H9 (cell line): ENCODE measurements around the gene ZBTB44. TPM values are rescaled to one million over a fixed set of nuclear protein-coding genes. Genes with fewer than 3 reads are reported as not detected.

Source experiments
- DNase-seq: peaks from one replicate; pipeline ENCODE4 v3.0.0-alpha.2; 2017
- H2AFZ ChIP-seq: one replicate; pipeline ENCODE4 v1.6.1; 2013; ENCODE audit warnings: mild to moderate bottlenecking, low read length, control low read depth, moderate library complexity
- H2AK5ac ChIP-seq: 2 replicates; pipeline ENCODE4 v1.6.1; 2013; ENCODE audit warnings: low read length, control low read depth, mixed read lengths; ENCODE audit not compliant: insufficient read length
- H2BK120ac ChIP-seq: one replicate; pipeline ENCODE4 v1.6.1; 2013; ENCODE audit warnings: low read depth, mild to moderate bottlenecking, low read length, control low read depth, inconsistent platforms; ENCODE audit not compliant: poor library complexity, severe bottlenecking
- H2BK12ac ChIP-seq: 2 replicates; pipeline ENCODE4 v1.6.1; 2013; ENCODE audit warnings: low read length, control low read depth, mixed read lengths, low read depth; ENCODE audit not compliant: insufficient read length
- H2BK15ac ChIP-seq: 2 replicates; pipeline ENCODE4 v1.6.1; 2013; ENCODE audit warnings: low read depth, low read length, control low read depth
- H2BK20ac ChIP-seq: one replicate; pipeline ENCODE4 v1.6.1; 2013; ENCODE audit warnings: low read depth, mild to moderate bottlenecking, low read length, control low read depth, inconsistent platforms; ENCODE audit not compliant: poor library complexity, severe bottlenecking
- H2BK5ac ChIP-seq: 2 replicates; pipeline ENCODE4 v1.6.1; 2013; ENCODE audit warnings: low read length, control low read depth, mixed read lengths; ENCODE audit not compliant: insufficient read length
- H3K14ac ChIP-seq: 2 replicates; pipeline ENCODE4 v1.6.1; 2013; ENCODE audit warnings: low read length, control low read depth; ENCODE audit not compliant: insufficient read depth
- H3K18ac ChIP-seq: 2 replicates; pipeline ENCODE4 v1.6.1; 2013; ENCODE audit warnings: low read depth, mild to moderate bottlenecking, mixed read lengths, low read length, control low read depth; ENCODE audit not compliant: insufficient read length
- H3K23ac ChIP-seq: 2 replicates; pipeline ENCODE4 v1.6.1; 2013; ENCODE audit warnings: low read length, control low read depth, mixed read lengths, low read depth; ENCODE audit not compliant: insufficient read length
- H3K23me2 ChIP-seq: 2 replicates; pipeline ENCODE4 v1.6.1; 2013; ENCODE audit warnings: low read depth, mild to moderate bottlenecking, mixed read lengths, low read length, control low read depth; ENCODE audit not compliant: insufficient read length, poor library complexity, severe bottlenecking
- H3K27ac ChIP-seq: 2 replicates; pipeline ENCODE4 v1.5.1; 2013; ENCODE audit warnings: low read length, control low read depth, mixed read lengths, low read depth; ENCODE audit not compliant: insufficient read length
- H3K27me3 ChIP-seq: 2 replicates; pipeline ENCODE4 v1.6.1; 2013; ENCODE audit warnings: low read length, control low read depth, inconsistent platforms; ENCODE audit not compliant: insufficient read depth
- H3K4ac ChIP-seq: 2 replicates; pipeline ENCODE4 v1.6.1; 2013; ENCODE audit warnings: low read depth, mild to moderate bottlenecking, control low read depth, inconsistent platforms, low read length, moderate library complexity
- H3K4me1 ChIP-seq: 2 replicates; pipeline ENCODE4 v1.6.1; 2013; ENCODE audit warnings: low read length, control low read depth, inconsistent platforms; ENCODE audit not compliant: insufficient read depth
- H3K4me2 ChIP-seq: 2 replicates; pipeline ENCODE4 v1.6.1; 2013; ENCODE audit warnings: low read length, control low read depth, mixed read lengths; ENCODE audit not compliant: insufficient read length, insufficient read depth
- H3K56ac ChIP-seq: 2 replicates; pipeline ENCODE4 v1.6.1; 2013; ENCODE audit warnings: low read depth, mild to moderate bottlenecking, mixed read lengths, low read length, control low read depth; ENCODE audit not compliant: insufficient read length
- H3K79me1 ChIP-seq: 2 replicates; pipeline ENCODE4 v1.6.1; 2013; ENCODE audit warnings: low read depth, mild to moderate bottlenecking, moderate library complexity, low read length, control low read depth, inconsistent platforms; ENCODE audit not compliant: insufficient read depth, poor library complexity, severe bottlenecking
- H3K79me2 ChIP-seq: 2 replicates; pipeline ENCODE4 v1.6.1; 2013; ENCODE audit warnings: low read length, control low read depth, inconsistent platforms; ENCODE audit not compliant: insufficient read depth
- H3K9ac ChIP-seq: 2 replicates; pipeline ENCODE4 v1.6.1; 2013; ENCODE audit warnings: low read length, control low read depth, mixed read lengths; ENCODE audit not compliant: insufficient read length; ENCODE audit errors: extremely low read depth
- H3K9me3 ChIP-seq: one replicate; pipeline ENCODE4 v1.6.1; 2013; ENCODE audit warnings: low read depth, low read length, inconsistent platforms; ENCODE audit not compliant: control insufficient read depth
- H3T11ph ChIP-seq: one replicate; pipeline ENCODE4 v1.6.1; 2013; ENCODE audit warnings: mild to moderate bottlenecking, low read length, control low read depth, inconsistent platforms
- H4K20me1 ChIP-seq: one replicate; pipeline ENCODE4 v1.6.1; 2013; ENCODE audit not compliant: control insufficient read depth, insufficient read length, insufficient read depth
- H4K5ac ChIP-seq: 2 replicates; pipeline ENCODE4 v1.6.1; 2013; ENCODE audit warnings: low read depth, mild to moderate bottlenecking, mixed read lengths, low read length, control low read depth; ENCODE audit not compliant: insufficient read length
- H4K8ac ChIP-seq: replicated peaks from 2 replicates; pipeline ENCODE4 v1.6.1; 2013; ENCODE audit warnings: low read length, control low read depth, mixed read lengths, low read depth; ENCODE audit not compliant: insufficient read length
- H4K91ac ChIP-seq: 2 replicates; pipeline ENCODE4 v1.6.1; 2013; ENCODE audit warnings: low read depth, mild to moderate bottlenecking, moderate library complexity, mixed read lengths, low read length, control low read depth; ENCODE audit not compliant: insufficient read length
- H3K27ac Mint-ChIP-seq, 3 experiments: 2 replicates in 2 of 3; 3 replicates in 1 of 3; pipeline ENCODE4 v1.8.0; 2020 to 2021; ENCODE audit warnings: mixed read lengths in 3 of 3, mild to moderate bottlenecking in 1 of 3, moderate library complexity in 1 of 3
- H3K27me3 Mint-ChIP-seq: 2 replicates; pipeline ENCODE4 v1.8.0; 2021; ENCODE audit warnings: low read depth, mild to moderate bottlenecking, moderate library complexity, mixed read lengths
- H3K36me3 Mint-ChIP-seq, 3 experiments: 2 replicates in 2 of 3; 3 replicates in 1 of 3; pipeline ENCODE4 v1.8.0; 2020 to 2021; ENCODE audit warnings: low read depth in 3 of 3, mixed read lengths in 3 of 3; ENCODE audit not compliant: insufficient read depth in 1 of 3
- H3K4me1 Mint-ChIP-seq, 2 experiments: 2 replicates each; pipeline ENCODE4 v1.8.0; 2020; ENCODE audit warnings: mixed read lengths in 2 of 2
- H3K4me3 Mint-ChIP-seq, 2 experiments: 2 replicates in 1 of 2; 3 replicates in 1 of 2; pipeline ENCODE4 v1.8.0; 2020 to 2021; ENCODE audit warnings: mild to moderate bottlenecking in 2 of 2, mixed read lengths in 2 of 2, moderate library complexity in 1 of 2
- H3K9me3 Mint-ChIP-seq, 2 experiments: 2 replicates in 1 of 2; 3 replicates in 1 of 2; pipeline ENCODE4 v1.8.0; 2020; ENCODE audit warnings: mild to moderate bottlenecking in 2 of 2, mixed read lengths in 2 of 2, moderate library complexity in 1 of 2
- CTCF ChIP-seq: fragments of 200-600 bp; sonication (generic); conservative IDR thresholded peaks from 3 replicates; pipeline ENCODE4 v1.8.0; 2021; ENCODE audit warnings: antibody characterized with exemption, mild to moderate bottlenecking
- WGBS: extraction: QIAGEN DNeasy Blood & Tissue Kit; methylation state at CpG from one replicate; pipeline ENCODE4 v1.1.7; 2013; ENCODE audit warnings: missing lambda C conversion rate, low lambda C conversion rate, mixed read lengths; ENCODE audit not compliant: insufficient read length; ENCODE audit errors: extremely low coverage; 5-methylcytosine and 5-hydroxymethylcytosine counted together
- total RNA-seq: library from RNA; stranded (reverse); gene quantifications from 2 replicates; pipeline ENCODE4 v1.2.1, GENCODE V29; 2021

Gene ZBTB44
- total RNA-seq, 1 experiment from 2014 or later: 67.7 TPM

- H2BK20ac ChIP-seq: no peak overlapping the region
- no peaks in the 10 kb centered on the region for H3K27me3 Mint-ChIP-seq
- no peak overlapping the region for H2AK5ac ChIP-seq
- H3K4me3 Mint-ChIP-seq: peak overlapping the region; percentile 88 to 96
- H2BK12ac ChIP-seq: no peak overlapping the region
- no peak for DNase-seq
- no CpG with 5 or more reads among the region's 21 CpGs for WGBS
- H3K27ac Mint-ChIP-seq: peak overlapping the region in 2 of 3 experiments; percentile 85 to 96; a peak in 4 of 7 replicates
- H3K23ac ChIP-seq: no peak overlapping the region
- H2BK120ac ChIP-seq: no peak overlapping the region
- H4K20me1 ChIP-seq: no peaks in the 10 kb centered on the region
- H4K8ac ChIP-seq: no peak overlapping the region
- no peak overlapping the region for H3T11ph ChIP-seq
- TF ChIP-seq CTCF: no peak
- H3K27me3 ChIP-seq: no peaks in the 10 kb centered on the region
- no peak overlapping the region for H3K14ac ChIP-seq
- no peaks in the 10 kb centered on the region; the same call in 1 of the 2 replicates for H3K4me1 ChIP-seq
- no peak overlapping the region for H3K18ac ChIP-seq
- no peaks in the 10 kb centered on the region for H3K9me3 ChIP-seq
- H3K27ac ChIP-seq: no peak overlapping the region
- H4K91ac ChIP-seq: no peak overlapping the region
- H3K4me2 ChIP-seq: peak overlapping the region; percentile 74
- peaks cover 8% of the 10 kb centered on the region for H3K23me2 ChIP-seq
- no peak overlapping the region for H2BK15ac ChIP-seq
- peaks cover 56% of the 10 kb centered on the region in 2 experiments for H3K4me1 Mint-ChIP-seq
- no peak overlapping the region for H3K56ac ChIP-seq
- H3K9me3 Mint-ChIP-seq: peaks cover 9 to 10% of the 10 kb centered on the region in 2 experiments
- no peak overlapping the region for H2BK5ac ChIP-seq
- H2AFZ ChIP-seq: no peak overlapping the region
- H4K5ac ChIP-seq: no peak overlapping the region
- peaks cover 9 to 23% (median 10%) of the 10 kb centered on the region in 3 experiments for H3K36me3 Mint-ChIP-seq
- peak overlapping the region; percentile 79 for H3K9ac ChIP-seq
- peaks cover 4% of the 10 kb centered on the region for H3K79me1 ChIP-seq
- H3K79me2 ChIP-seq: peaks cover 37% of the 10 kb centered on the region; the same call in 1 of the 2 replicates
- H3K4ac ChIP-seq: no peak overlapping the region
Observed at GRCh38 chr11:130313383-130314183, 1.1 kb downstream of the ZBTB44 start.
